ENCODE data around the gene YIPF3. TPM values are rescaled to one million over a fixed set of nuclear protein-coding genes. Genes with fewer than 3 reads are reported as not detected.
"Not testable (repeated sequence)": the region's sequence is repeated elsewhere in the genome, so short reads cannot be mapped to it uniquely, and the experiment has no call there.

YIPF3 gene
- polyA plus RNA-seq, 3 donors = 140 to 164 (median 148) TPM

GRCh38 chr6:43468748-43469681, 47.7 kb downstream of the YIPF3 start:
- no peak for DNase-seq

GRCh38 chr6:43468240-43468639, 48.5 kb downstream of the YIPF3 start:
- no peak for DNase-seq

- no peak for DNase-seq
Measured at GRCh38 chr6:43467752-43468151, 49.0 kb downstream of the YIPF3 start.

GRCh38 chr6:43467265-43467664, 49.5 kb downstream of the YIPF3 start:
- not testable (repeated sequence) for DNase-seq

GRCh38 chr6:43465948-43466347, 50.8 kb downstream of the YIPF3 start:
- DNase-seq = no peak

GRCh38 chr6:43464337-43464736, 52.4 kb downstream of the YIPF3 start:
- no peak for DNase-seq

- no peak for DNase-seq
Measured at GRCh38 chr6:43461936-43462335, 54.8 kb downstream of the YIPF3 start.

Other genes with a start within 250 kb of the YIPF3 start
- under 1 TPM; 0.84 to 0.90 (median 0.86) TPM for gene SLC22A7, start 218.7 kb downstream of the YIPF3 start, polyA plus RNA-seq (ENCODE audit: insufficient read length in 3 of 3)
- 1 to 10 TPM; 3.8 to 8.3 (median 8.1) TPM for gene CRIP3, start 208.1 kb downstream of the YIPF3 start, polyA plus RNA-seq (ENCODE audit: insufficient read length in 3 of 3)
- 10 to 100 TPM; 25.9 to 38.8 (median 32.9) TPM for gene ZNF318, start 147.3 kb downstream of the YIPF3 start, polyA plus RNA-seq (ENCODE audit: insufficient read length in 3 of 3)
- gene ABCC10, start 89.4 kb downstream of the YIPF3 start, polyA plus RNA-seq (ENCODE audit: insufficient read length in 3 of 3) = 10 to 100 TPM; 22.9 to 30.4 (median 28.9) TPM
- 1 to 10 TPM; 1.5 to 1.6 (median 1.6) TPM for gene DLK2, start 61.4 kb downstream of the YIPF3 start, polyA plus RNA-seq (ENCODE audit: insufficient read length in 3 of 3)
- gene TJAP1, start 39.4 kb downstream of the YIPF3 start, polyA plus RNA-seq (ENCODE audit: insufficient read length in 3 of 3) = 10 to 100 TPM; 35.1 to 46.0 (median 45.1) TPM
- gene LRRC73, start 6.6 kb downstream of the YIPF3 start, polyA plus RNA-seq (ENCODE audit: insufficient read length in 3 of 3) = 1 to 10 TPM; 1.2 to 1.6 (median 1.4) TPM
- 10 to 100 TPM; 39.8 to 43.8 (median 42.9) TPM for gene POLR1C, start 163 bp upstream of the YIPF3 start, polyA plus RNA-seq (ENCODE audit: insufficient read length in 3 of 3)
- gene XPO5, start 59.1 kb upstream of the YIPF3 start, polyA plus RNA-seq (ENCODE audit: insufficient read length in 3 of 3) = 10 to 100 TPM; 44.3 to 65.3 (median 60.6) TPM
- 10 to 100 TPM; 18.6 to 29.0 (median 19.6) TPM for gene POLH, start 59.3 kb upstream of the YIPF3 start, polyA plus RNA-seq (ENCODE audit: insufficient read length in 3 of 3)
- 10 to 100 TPM; 47.4 to 67.8 (median 65.4) TPM for gene GTPBP2, start 112.3 kb upstream of the YIPF3 start, polyA plus RNA-seq (ENCODE audit: insufficient read length in 3 of 3)
- 10 to 100 TPM; 25.9 to 30.3 (median 26.0) TPM for gene MAD2L1BP, start 118.9 kb upstream of the YIPF3 start, polyA plus RNA-seq (ENCODE audit: insufficient read length in 3 of 3)
- gene RSPH9, start 128.1 kb upstream of the YIPF3 start, polyA plus RNA-seq (ENCODE audit: insufficient read length in 3 of 3) = 1 to 10 TPM; 1.6 to 1.9 (median 1.8) TPM
- gene MRPS18A, start 170.9 kb upstream of the YIPF3 start, polyA plus RNA-seq (ENCODE audit: insufficient read length in 3 of 3) = 10 to 100 TPM; 47.2 to 51.4 (median 50.9) TPM